SK-N-SH (cell line): ENCODE data around the gene ITGBL1. TPM values are rescaled to one million over a fixed set of nuclear protein-coding genes. Genes with fewer than 3 reads are reported as not detected.
A peak's percentile ranks its signal among the peaks of the same experiment; 100 is the strongest.

ENCODE experiments used
- CTCF ChIA-PET: fragments of 300-600, 350-600 bp; formaldehyde crosslinking; extraction: SDS; loops from one replicate; lab custom pipeline; 2021; lab: Yijun Ruan, JAX
- POLR2A ChIA-PET: fragments of 350-600 bp; sonication (Branson Sonifier 250); formaldehyde crosslinking; extraction: SDS; loops from one replicate; lab custom pipeline; 2020; ENCODE audit warnings: antibody characterized with exemption, inconsistent platforms; lab: Yijun Ruan, JAX
- DNase-seq: peaks from one replicate; pipeline ENCODE4 v3.0.0; 2012
- H2AFZ ChIP-seq: fragments of 200-600 bp; sonication (generic); 2 replicates; pipeline ENCODE4 v1.8.1; 2016; ENCODE audit warnings: antibody characterized with exemption, mild to moderate bottlenecking, low read depth
- H3F3A ChIP-seq: fragments of 200-600 bp; sonication (generic); replicated peaks from 2 replicates; pipeline ENCODE3; 2016; ENCODE audit warnings: antibody characterized with exemption, mild to moderate bottlenecking; ENCODE audit not compliant: insufficient read depth
- H3K27ac ChIP-seq, 2 experiments: fragments of 200-500 bp in 1 of 2; fragments of 200-600 bp in 1 of 2; sonication (Bioruptor generic) in 1 of 2; sonication (generic), shearing (Covaris generic) in 1 of 2; 2 replicates each; pipeline versions ENCODE4 v1.5.1 to v1.6.1; 2014 to 2016; ENCODE audit warnings: low read depth in 2 of 2, inconsistent platforms in 1 of 2, low read length in 1 of 2, mild to moderate bottlenecking in 1 of 2, mixed read lengths in 1 of 2
- H3K27me3 ChIP-seq: fragments of 200-600 bp; sonication (generic), shearing (Covaris generic); 2 replicates; pipeline ENCODE4 v1.6.1; 2016; ENCODE audit warnings: mixed run types; ENCODE audit not compliant: insufficient read depth
- H3K36me3 ChIP-seq, 2 experiments: fragments of 200-500 bp in 1 of 2; fragments of 200-600 bp in 1 of 2; sonication (Bioruptor generic) in 1 of 2; sonication (generic) in 1 of 2; replicated peaks in 1 of 2; 2 replicates each; pipeline versions ENCODE3 to v1.5.1; 2014 to 2016; ENCODE audit warnings: low read length in 1 of 2, mild to moderate bottlenecking in 1 of 2; ENCODE audit not compliant: insufficient read depth in 2 of 2, control insufficient read depth in 1 of 2
- H3K4me1 ChIP-seq, 2 experiments: fragments of 200-500 bp in 1 of 2; fragments of 200-600 bp in 1 of 2; sonication (Bioruptor generic) in 1 of 2; sonication (generic), shearing (Covaris generic) in 1 of 2; 2 replicates each; pipeline versions ENCODE4 v1.5.1 to v1.6.1; 2014 to 2016; ENCODE audit warnings: low read depth in 1 of 2, low read length in 1 of 2, mixed run types in 1 of 2; ENCODE audit not compliant: insufficient read depth in 2 of 2, control insufficient read depth in 1 of 2
- H3K4me2 ChIP-seq: fragments of 200-600 bp; sonication (generic), shearing (Covaris generic); 2 replicates; pipeline ENCODE4 v1.6.1; 2017; ENCODE audit warnings: mixed run types
- H3K4me3 ChIP-seq, 2 experiments: fragments of 200-500 bp in 1 of 2; fragments of 200-600 bp in 1 of 2; sonication (Bioruptor generic) in 1 of 2; sonication (generic), shearing (Covaris generic) in 1 of 2; 2 replicates each; pipeline versions ENCODE4 v1.5.1 to v1.8.1; 2014 to 2016; ENCODE audit warnings: low read depth in 2 of 2, inconsistent platforms in 1 of 2, low read length in 1 of 2, mild to moderate bottlenecking in 1 of 2, mixed read lengths in 1 of 2, moderate library complexity in 1 of 2
- H3K79me2 ChIP-seq: fragments of 200-600 bp; sonication (generic); 2 replicates; pipeline ENCODE4 v1.8.1; 2017; ENCODE audit warnings: mild to moderate bottlenecking; ENCODE audit not compliant: insufficient read depth
- H3K9ac ChIP-seq: fragments of 200-600 bp; sonication (generic); 2 replicates; pipeline ENCODE4 v1.6.1; 2017; ENCODE audit warnings: mixed run types
- H3K9me2 ChIP-seq: fragments of 200-600 bp; sonication (generic); 2 replicates; pipeline ENCODE4 v1.6.1; 2017; ENCODE audit warnings: mixed run types
- H3K9me3 ChIP-seq: fragments of 200-600 bp; sonication (generic); 2 replicates; pipeline ENCODE4 v1.6.1; 2017; ENCODE audit warnings: mixed run types, mild to moderate bottlenecking, moderate library complexity
- H4K20me1 ChIP-seq: fragments of 200-600 bp; sonication (generic); 2 replicates; pipeline ENCODE4 v1.6.1; 2017; ENCODE audit warnings: mild to moderate bottlenecking, mixed run types; ENCODE audit not compliant: insufficient read depth
- CTCF ChIP-seq: fragments of 200-600 bp; sonication (generic); IDR thresholded peaks from 2 replicates; pipeline ENCODE4 v1.6.1; 2017; ENCODE audit warnings: antibody characterized with exemption, mild to moderate bottlenecking, moderate library complexity
- EZH2phosphoT487 ChIP-seq: fragments of 200-600 bp; sonication (generic); IDR thresholded peaks from 2 replicates; pipeline ENCODE4 v1.6.1; 2017; ENCODE audit warnings: low read depth, mixed run types, mild to moderate bottlenecking, antibody characterized with exemption, moderate library complexity, borderline replicate concordance
- FOSL2 ChIP-seq: IDR thresholded peaks from 2 replicates; pipeline ENCODE4 v1.4.0; 2012; ENCODE audit warnings: low read depth, mild to moderate bottlenecking, moderate library complexity, borderline replicate concordance
- FOXJ3 ChIP-seq: sonication (generic); formaldehyde crosslinking; IDR thresholded peaks from 2 replicates; pipeline ENCODE4 v1.5.1; 2020; ENCODE audit warnings: mild to moderate bottlenecking, missing genetic modification reagents
- FOXM1 ChIP-seq: IDR thresholded peaks from 2 replicates; pipeline ENCODE4 v1.4.0; 2012; ENCODE audit warnings: low read depth, mild to moderate bottlenecking
- GATA2 ChIP-seq: sonication (generic); formaldehyde crosslinking; IDR thresholded peaks from 2 replicates; pipeline ENCODE4 v1.5.0; 2020; ENCODE audit warnings: mild to moderate bottlenecking, missing genetic modification reagents
- JUND ChIP-seq: IDR thresholded peaks from 2 replicates; pipeline ENCODE4 v1.4.0; 2012
- MEF2A ChIP-seq: IDR thresholded peaks from 2 replicates; pipeline ENCODE4 v1.4.0; 2012; ENCODE audit warnings: low read depth, borderline replicate concordance
- MXI1 ChIP-seq: IDR thresholded peaks from 2 replicates; pipeline ENCODE4 v1.6.1; 2012; ENCODE audit warnings: mild to moderate bottlenecking, low read depth, low read length, improper control_type of control experiment
- NRF1 ChIP-seq: IDR thresholded peaks from 2 replicates; pipeline ENCODE4 v1.6.1; 2012; ENCODE audit warnings: low read depth, mild to moderate bottlenecking, low read length
- RAD21 ChIP-seq: IDR thresholded peaks from 2 replicates; pipeline ENCODE4 v1.6.1; 2012; ENCODE audit warnings: mild to moderate bottlenecking, low read length
- RCOR1 ChIP-seq: fragments of 150-350 bp; IDR thresholded peaks from 2 replicates; pipeline ENCODE4 v1.6.1; 2017; ENCODE audit warnings: antibody characterized with exemption, low read length
- SIN3A ChIP-seq: IDR thresholded peaks from 2 replicates; pipeline ENCODE4 v1.6.1; 2012; ENCODE audit warnings: low read depth, mild to moderate bottlenecking, low read length, moderate library complexity, borderline replicate concordance
- SMC3 ChIP-seq: IDR thresholded peaks from 2 replicates; pipeline ENCODE4 v1.6.1; 2012; ENCODE audit warnings: low read depth, low read length, improper control_type of control experiment
- TCF12 ChIP-seq: IDR thresholded peaks from 2 replicates; pipeline ENCODE4 v1.4.0; 2012
- YY1 ChIP-seq: IDR thresholded peaks from 2 replicates; pipeline ENCODE4 v1.4.0; 2012; ENCODE audit warnings: low read depth, mild to moderate bottlenecking
- ZBTB33 ChIP-seq: IDR thresholded peaks from 2 replicates; pipeline ENCODE4 v1.4.0; 2012; ENCODE audit warnings: low read depth, borderline replicate concordance
- WGBS: methylation state at CpG from one replicate; pipeline ENCODE4 v1.1.6; 2017; ENCODE audit warnings: low lambda C conversion rate; 5-methylcytosine and 5-hydroxymethylcytosine counted together
- polyA plus RNA-seq, 3 experiments: library from polyadenylated mRNA; depleted of rRNA; stranded (reverse); fragments of >200 nt; gene quantifications; 2 replicates each; pipeline ENCODE4 v1.2.3, GENCODE V29; 2012
- TF ChIP-seq, protein P1 (sequence below): IDR thresholded peaks from 2 replicates; pipeline ENCODE4 v1.4.0; 2012; ENCODE audit warnings: low read depth, borderline replicate concordance
- TF ChIP-seq, protein P2 (sequence below): IDR thresholded peaks from 2 replicates; pipeline ENCODE4; 2012
- TF ChIP-seq, protein P3 (sequence below): fragments of 150-350 bp; IDR thresholded peaks from 2 replicates; pipeline ENCODE4 v1.6.1; 2017; ENCODE audit warnings: antibody characterized with exemption, low read length, low read depth, borderline replicate concordance

ITGBL1 gene
- polyA plus RNA-seq, 1 of the 3 experiments (the other 2 are of a cell fraction), result 78.7 TPM

DNA sequence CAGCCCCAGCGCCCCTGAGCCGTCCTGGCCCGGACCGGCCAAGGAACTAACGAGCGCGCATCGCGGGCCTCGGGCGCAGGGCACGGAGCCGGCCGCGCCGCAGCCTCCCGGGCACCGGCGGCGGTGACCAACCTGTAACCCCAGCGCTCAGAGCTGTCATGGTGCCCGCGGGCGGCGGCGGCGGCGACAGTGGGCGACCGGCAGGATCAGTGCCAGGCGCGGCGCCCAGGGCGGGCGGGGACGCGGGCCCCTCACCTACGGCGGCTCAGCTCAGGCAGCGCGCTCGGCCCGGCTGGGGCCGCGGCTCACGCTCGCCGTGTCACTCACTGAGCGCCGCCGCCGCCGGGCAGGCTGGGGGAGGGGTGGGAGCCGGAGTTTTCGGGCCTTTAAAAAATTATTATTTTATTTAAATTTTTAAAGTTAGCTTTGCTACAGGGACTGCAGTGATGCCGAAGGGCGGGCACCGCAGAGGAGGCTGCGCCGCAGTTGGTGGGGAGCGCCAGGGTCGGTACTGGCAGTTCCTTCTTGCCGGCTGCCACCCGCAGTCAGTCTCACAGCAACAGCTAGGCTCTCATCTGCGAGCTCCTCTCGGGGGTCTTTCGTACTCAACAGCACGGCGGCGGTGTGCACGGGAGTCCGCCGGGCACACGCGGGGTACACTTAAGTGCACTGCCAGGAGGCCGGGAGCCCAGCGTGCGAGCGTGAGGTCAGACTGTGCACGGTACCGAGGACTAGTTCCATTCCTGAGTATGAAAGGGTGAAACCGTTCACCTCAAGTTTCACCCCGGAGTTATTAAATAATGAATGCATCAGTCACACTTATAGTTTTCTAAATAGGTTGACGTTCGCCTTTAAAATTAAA lies 36.1 kb upstream of the ITGBL1 start, which contains the start of gene NALCN (continued):
- TF ChIP-seq SIN3A, result no peak
- TF ChIP-seq YY1, result no peak
- TF ChIP-seq SMC3, result no peak
- TF ChIP-seq MEF2A, result no peak
- TF ChIP-seq CTCF, result no peak
- TF ChIP-seq ZBTB33, result no peak
- TF ChIP-seq, protein P1, sequence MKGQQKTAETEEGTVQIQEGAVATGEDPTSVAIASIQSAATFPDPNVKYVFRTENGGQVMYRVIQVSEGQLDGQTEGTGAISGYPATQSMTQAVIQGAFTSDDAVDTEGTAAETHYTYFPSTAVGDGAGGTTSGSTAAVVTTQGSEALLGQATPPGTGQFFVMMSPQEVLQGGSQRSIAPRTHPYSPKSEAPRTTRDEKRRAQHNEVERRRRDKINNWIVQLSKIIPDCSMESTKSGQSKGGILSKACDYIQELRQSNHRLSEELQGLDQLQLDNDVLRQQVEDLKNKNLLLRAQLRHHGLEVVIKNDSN, result no peak
- no peak for TF ChIP-seq FOXJ3 (CRISPR knock-in tag)
- no peak for TF ChIP-seq NRF1
- no peak for TF ChIP-seq RCOR1
- no peak for TF ChIP-seq FOXM1

DNA sequence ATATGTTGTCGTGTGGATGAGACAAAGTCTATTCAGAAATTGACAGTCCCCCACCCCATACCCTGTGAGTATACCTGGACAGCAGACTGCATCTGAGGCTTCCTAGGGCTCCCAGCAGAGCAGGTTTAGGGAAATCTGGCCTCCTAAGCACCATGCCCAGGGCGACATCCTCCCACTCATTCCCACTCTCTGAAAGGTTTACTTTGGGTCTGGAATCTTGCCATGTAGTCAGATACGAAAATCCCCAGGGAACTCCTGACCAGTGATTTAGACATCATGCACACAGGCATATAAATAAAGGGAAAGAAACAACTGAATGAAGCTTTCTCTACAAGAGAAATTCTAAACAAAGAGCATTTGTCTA lies 35.5 kb upstream of the ITGBL1 start:
- Histone ChIP-seq H4K20me1 (no peaks in the 10 kb centered on the region), H3K4me1 (peaks cover 0 to 9% of the 10 kb centered on the region in 2 experiments; a peak in 1 of 4 replicates), H2AFZ (peak overlapping the region; percentile 85), H3F3A (no peaks in the 10 kb centered on the region), H3K9ac (peak overlapping the region; percentile 75; the same call in 1 of the 2 replicates), H3K79me2 (peaks cover 6% of the 10 kb centered on the region), H3K4me3 (peak overlapping the region; percentile 66 to 72), H3K4me2 (peak overlapping the region; percentile 82), H3K27ac (peak overlapping the region in 1 of 2 experiments; percentile 42; a peak in 1 of 4 replicates), H3K9me3 (no peaks in the 10 kb centered on the region), H3K36me3 (no peaks in the 10 kb centered on the region), H3K27me3 (no peaks in the 10 kb centered on the region), H3K9me2 (no peaks in the 10 kb centered on the region)
- no peak for TF ChIP-seq MEF2A
- TF ChIP-seq NRF1, result no peak
- TF ChIP-seq CTCF, result no peak
- TF ChIP-seq, protein P2, sequence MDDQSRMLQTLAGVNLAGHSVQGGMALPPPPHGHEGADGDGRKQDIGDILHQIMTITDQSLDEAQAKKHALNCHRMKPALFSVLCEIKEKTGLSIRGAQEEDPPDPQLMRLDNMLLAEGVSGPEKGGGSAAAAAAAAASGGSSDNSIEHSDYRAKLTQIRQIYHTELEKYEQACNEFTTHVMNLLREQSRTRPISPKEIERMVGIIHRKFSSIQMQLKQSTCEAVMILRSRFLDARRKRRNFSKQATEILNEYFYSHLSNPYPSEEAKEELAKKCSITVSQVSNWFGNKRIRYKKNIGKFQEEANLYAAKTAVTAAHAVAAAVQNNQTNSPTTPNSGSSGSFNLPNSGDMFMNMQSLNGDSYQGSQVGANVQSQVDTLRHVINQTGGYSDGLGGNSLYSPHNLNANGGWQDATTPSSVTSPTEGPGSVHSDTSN, result no peak
- TF ChIP-seq MXI1, result no peak
- no peak for TF ChIP-seq EZH2phosphoT487
- TF ChIP-seq JUND, result no peak
- no peak for TF ChIP-seq RAD21
- TF ChIP-seq FOSL2, result no peak
- TF ChIP-seq, protein P1, result no peak
- no peak for TF ChIP-seq GATA2 (CRISPR knock-in tag)
- TF ChIP-seq, protein P3, sequence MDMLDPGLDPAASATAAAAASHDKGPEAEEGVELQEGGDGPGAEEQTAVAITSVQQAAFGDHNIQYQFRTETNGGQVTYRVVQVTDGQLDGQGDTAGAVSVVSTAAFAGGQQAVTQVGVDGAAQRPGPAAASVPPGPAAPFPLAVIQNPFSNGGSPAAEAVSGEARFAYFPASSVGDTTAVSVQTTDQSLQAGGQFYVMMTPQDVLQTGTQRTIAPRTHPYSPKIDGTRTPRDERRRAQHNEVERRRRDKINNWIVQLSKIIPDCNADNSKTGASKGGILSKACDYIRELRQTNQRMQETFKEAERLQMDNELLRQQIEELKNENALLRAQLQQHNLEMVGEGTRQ, result no peak
- no peak for TF ChIP-seq YY1
- no peak for TF ChIP-seq TCF12
- CTCF ChIA-PET, result interaction anchor here (0.9 to 1.3 kb wide), 2 partner anchors 10 to 272 kb away, joined by 4 to 5 read pairs; no protein-coding TSS in a partner anchor
- POLR2A ChIA-PET, result interaction anchor here (0.6 kb wide), 1 partner anchor 64 kb away, joined by 3 read pairs; no protein-coding TSS in a partner anchor
- 22% methylated on average over 3 of the region's 3 CpGs for WGBS
- DNase-seq, result peak; percentile 51
